GM21360 (cell line): Measurements from ENCODE around the gene BRINP3.
"Not testable (repeated sequence)": the region's sequence is repeated elsewhere in the genome, so short reads cannot be mapped to it uniquely, and the experiment has no call there.

Source experiments
- ATAC-seq: cut with Tn5 transposase; IDR thresholded peaks from one replicate; pipeline ENCODE4 v1.9.1; 2021; ENCODE audit warnings: mild to moderate bottlenecking, moderate library complexity; ENCODE audit not compliant: unreplicated experiment

BRINP3 gene

DNA sequence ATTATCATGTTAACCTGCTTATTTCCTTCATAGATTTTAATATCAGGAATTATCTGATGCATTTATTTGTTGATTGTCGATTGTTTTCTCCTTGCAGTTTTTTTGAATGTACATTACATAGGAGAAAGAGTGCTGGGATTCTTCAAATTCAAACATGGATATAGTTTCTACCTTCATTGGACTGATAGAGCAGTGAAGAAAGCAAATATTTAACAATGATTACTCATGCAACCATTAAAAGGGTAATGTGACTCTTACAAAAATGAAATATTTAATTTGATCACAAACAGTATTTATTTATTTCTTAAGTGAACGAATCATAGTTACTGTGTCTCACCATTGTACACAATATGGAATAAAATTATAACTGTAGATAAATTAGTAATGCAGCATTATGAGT, 350.9 kb downstream of the BRINP3 start:
- no peak for ATAC-seq

DNA sequence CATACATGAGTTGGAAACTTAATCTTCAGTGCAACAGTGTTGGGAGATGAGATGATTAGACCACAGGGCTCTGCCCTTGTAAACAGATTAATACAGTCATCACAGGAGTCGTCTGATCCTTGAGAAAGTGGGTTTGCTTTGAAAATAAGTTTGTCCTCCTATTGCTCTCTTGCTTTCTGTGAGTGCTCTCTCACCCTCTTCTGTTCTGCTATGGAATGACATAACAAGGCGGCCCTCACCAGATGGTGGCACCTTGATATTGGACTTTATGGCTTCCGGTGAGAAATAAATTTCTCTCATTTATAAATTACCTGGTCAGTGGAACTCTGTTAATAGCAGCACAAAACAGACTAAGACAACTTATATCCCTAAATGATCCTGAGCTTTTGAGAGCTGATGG, 353.6 kb downstream of the BRINP3 start:
- no peak for ATAC-seq

DNA sequence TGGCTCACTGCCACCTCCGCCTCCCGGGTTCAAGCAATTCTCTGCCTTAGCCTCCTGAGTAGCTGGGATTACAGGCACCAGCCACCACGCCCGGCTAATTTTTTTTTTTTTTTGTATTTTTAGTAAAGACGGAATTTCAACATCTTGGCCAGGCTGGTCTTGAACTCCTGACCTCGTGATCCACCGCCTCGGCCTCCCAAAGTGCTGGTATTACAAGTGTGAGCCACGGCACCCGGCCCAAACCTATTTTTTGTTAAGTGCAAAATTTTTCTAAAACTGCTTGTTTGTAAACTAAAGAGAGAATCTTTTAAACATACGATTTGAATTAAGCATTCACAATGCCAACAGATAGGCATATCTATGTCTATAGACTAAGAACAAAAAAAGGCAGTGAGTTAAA, 357.1 kb downstream of the BRINP3 start:
- not testable (repeated sequence) for ATAC-seq

DNA sequence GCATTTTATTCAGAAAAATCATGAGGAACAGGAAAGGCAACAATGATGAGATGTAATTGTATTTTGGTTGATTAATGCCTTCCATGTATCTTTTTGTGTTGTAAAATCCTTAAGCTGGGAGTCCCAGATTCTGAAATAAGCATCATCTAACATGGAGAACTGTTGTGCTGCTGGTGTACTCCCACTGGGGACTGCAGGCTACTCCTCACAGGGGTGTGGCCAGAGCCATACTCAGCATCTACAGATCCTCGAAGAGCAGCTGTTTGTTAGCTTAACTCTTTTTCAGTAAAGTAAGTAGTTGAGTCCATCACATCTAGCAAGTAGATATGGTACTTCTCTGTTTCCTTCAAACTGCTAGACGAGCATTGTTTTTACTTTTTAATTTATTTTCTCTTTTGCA, 358.0 kb downstream of the BRINP3 start:
- ATAC-seq, result no peak

DNA sequence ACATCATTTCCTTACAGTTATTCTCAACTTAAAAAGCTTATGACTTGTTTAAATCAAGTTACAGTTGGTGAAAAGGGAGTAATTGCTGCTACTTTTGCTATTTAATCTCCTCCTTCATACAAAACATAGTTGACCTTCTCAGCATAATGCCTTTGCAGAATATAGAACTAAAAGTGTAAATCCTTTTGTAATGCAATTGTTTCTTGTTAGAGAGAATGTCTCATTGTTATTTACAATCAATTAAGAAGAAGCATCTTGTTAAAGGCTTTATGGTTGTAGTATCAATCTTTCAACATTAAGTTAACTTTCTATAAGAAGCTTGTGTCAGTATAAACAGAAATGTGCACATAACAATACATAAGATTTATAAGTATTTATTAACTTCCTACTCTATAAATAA, 360.7 kb downstream of the BRINP3 start:
- ATAC-seq, result no peak

DNA sequence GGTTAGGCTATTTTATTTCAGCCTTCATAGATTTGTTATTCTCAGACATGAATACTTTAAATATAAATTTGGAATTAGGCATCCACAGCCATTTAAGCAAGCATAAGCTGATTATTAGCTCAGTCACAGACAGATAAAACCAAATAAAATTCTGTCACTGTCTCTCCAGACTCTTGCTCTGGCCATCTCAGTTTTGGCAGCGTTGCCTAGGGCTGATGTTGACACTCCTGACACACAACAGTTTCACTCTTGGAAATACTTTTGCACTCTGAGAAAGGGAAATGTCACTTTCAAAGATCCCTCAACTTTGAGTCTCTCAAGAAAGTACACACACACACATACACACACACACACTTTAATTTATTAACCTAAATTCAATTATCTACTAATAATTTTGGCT, 372.7 kb downstream of the BRINP3 start:
- ATAC-seq, result no peak

DNA sequence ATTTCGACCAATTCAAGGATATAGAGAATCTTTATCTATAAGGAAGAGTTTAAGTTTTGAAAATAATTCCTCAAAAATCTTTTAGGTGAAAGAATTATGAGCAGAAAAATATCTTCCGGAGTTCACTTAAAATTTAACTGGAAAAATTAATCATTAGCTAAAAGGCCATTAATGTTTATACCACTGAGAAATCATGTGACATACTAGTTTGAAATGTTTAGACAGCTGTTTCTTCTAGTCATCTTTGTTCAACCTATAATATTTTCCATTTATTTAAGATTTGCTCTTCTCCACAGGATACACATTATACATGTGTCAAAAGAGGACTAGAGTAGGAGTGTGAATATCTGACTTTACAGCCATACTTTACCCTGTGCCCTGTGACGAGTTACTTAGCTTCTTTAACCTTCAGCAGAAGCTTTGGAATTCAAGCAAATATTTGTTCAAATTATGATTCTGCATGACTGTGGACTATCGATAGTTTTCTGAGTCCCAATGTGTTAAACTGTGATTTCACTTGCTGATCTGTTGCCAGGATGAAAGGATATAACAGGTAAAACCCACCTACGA, 374.8 kb downstream of the BRINP3 start:
- no peak for ATAC-seq

DNA sequence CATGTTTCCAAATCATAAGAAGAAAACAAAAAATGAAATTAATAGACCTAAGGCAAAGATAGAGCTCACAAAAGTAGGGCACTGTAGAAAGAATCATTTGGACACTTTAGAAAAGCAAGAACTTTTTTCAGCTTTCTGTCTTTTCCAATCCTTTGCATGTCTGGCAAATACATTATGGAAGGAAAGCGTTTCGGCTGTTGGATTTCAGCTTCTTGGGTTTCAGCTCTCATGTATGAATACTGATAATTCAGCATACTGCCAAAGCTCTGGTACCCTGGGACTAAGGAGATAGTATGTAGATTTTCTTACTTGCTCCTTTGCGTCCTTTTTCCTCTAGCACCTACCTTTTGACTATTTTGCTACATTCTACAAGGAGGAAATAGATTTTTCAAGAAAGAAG, 375.9 kb downstream of the BRINP3 start:
- no peak for ATAC-seq

DNA sequence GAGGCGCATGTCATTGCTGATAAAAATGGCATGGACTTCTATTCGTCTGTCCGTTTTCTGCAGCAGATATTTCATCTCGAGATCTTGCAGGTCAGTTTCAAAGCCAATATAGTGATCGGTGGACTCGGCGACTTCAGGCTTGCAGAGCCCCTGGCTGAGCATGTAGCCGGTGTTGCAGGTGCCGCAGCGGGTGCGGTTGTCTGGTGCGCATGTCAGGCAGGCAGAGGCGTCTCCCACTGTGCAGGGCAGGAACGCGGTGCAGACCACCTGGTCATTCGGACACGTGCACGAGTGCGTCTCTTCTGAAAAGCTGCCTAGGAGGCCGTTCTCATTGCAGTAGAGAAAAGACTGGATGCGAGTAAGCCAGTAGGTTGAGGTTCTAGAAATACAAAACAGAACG, 378.9 kb downstream of the BRINP3 start:
- ATAC-seq, result no peak

DNA sequence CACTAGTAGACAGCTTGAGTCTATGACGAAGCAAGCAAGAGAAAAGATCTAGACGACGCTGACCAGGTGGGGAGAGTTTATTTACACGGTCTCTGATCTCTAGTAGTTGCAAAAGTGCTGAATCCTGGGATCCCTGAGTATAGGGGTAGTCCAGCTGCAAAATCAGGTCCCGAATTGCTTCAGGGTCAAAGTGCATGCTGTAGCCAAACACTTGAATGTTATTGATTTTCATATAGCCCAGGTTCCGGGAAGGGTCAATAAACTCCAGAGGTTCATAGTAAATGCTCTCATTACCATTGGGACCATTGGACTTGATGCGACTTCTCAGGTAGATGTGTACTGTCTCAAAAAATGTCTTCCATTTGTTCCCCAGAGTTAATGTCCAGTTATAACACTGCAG, 379.6 kb downstream of the BRINP3 start:
- no peak for ATAC-seq

DNA sequence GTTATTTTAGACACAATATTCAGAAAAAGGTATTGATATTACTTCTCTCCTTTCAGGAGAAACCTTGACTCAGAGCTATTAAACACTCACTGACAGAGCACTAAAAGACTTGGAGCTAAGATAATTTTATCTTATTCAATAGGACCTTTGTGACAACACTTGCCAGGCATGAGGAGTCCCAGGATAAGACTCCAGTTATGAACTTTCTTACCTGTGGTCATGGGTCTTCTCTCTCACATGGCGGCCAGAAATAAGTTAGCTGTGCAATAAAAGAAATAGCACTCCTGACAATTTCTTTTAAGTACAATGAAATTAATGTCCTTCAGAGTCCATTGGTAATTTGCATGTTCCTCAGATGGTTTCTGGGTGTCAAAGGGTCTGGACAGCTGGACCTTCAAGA, 382.1 kb downstream of the BRINP3 start:
- no peak for ATAC-seq

DNA sequence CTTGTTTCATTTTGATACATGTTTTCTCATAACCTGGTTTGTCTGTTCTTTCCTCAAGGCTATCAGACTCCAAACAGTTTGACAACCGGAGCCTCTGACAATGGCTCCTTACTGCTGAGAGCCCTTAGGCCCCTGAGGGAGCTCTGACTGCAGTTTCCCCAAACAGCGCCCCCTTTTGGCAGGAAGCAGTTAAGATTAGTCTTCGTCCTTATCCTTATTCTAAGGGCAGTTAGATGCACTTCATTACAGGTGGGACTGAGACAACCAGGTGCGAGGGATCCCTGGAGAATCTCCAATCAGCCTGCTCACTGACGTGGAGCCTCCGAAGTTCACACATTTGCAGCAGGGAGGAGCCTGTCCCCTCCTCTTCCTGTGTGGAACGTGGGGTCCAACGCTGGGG, 393.1 kb downstream of the BRINP3 start:
- no peak for ATAC-seq

DNA sequence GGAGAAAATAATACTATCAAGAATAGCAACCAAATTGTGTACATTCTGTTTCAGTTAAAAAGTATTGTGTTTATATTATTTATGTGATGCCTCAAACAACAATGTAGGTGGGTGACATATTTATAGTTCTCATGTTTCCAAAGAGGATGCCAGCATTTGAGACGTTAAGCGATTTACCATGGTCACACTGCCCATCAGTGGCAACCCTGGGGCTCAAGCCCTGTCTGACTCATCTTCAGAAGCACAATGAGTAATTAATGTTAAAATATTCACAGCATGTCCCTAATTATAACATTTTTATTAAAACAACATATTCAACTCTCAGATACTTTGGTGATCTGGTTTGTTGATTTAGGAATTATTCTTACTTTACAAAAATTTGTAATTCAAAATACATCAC, 409.4 kb downstream of the BRINP3 start:
- ATAC-seq, result no peak

DNA sequence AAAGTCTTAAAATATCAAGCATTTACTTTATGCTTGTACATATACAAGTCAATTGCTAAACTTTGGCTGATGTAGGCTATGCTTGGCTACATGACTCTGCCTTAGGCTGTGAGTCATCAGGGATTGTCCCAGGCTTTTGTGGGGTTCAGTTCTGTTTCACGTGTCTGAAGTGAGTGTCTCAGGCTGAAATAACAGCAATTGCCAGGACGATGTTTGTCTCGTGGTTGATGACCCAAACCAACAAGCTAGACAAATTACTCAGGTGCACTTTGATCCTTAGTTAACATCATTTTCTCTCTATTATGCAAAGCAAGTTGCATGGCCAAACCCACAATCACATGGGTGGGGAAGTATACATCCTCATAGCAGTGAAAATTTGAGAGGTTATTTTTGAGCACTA, 410.1 kb downstream of the BRINP3 start:
- no peak for ATAC-seq

DNA sequence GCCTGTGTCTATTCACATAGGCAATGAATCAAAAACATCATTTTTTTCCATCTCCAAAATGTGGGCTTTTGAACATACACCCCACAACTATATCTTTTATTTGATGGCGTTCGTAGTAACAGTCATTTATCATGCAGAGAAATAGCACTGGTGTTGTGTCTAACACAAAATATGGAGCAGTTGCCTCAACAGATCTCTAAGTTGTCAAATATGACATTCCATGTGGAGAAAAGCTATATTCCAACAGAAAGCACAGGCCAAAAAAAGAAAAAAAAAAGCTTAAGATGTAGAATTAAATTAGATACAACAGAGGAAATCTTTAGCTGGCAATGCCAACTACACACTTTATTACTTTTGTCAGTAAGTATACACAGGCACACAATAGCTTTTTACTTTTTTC, 411.7 kb downstream of the BRINP3 start:
- no peak for ATAC-seq

DNA sequence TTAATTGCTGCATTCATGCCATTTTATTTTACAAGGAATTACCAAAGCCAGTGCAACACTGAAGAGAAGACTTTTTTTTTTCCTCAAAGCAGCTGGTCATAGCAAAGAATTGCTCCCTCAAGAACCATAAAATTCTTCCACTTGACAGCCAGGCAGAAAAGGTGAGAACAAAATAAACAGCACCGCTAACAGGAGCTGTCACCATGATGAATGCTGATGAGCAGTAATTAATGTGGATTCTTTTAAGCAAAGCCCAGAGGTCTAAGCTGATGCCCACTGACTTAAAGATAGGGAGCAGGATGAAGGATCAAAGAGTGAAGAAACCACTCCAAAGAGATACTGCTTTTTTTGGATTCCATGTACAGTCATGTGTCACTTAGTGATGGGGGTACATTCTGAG, 428.4 kb downstream of the BRINP3 start:
- no peak for ATAC-seq
